C4-2B (cell line): Measurements from ENCODE around the gene CREB5.

Source experiments
- ZFX ChIP-seq: fragments of 450-650 bp; IDR thresholded peaks from 2 replicates; pipeline ENCODE4 v1.6.1; 2017
- TF ChIP-seq, protein P1 (sequence below): fragments of 450-650 bp; conservative IDR thresholded peaks from 2 replicates; pipeline ENCODE4 v1.5.1; 2017; ENCODE audit warnings: mild to moderate bottlenecking

DNA sequence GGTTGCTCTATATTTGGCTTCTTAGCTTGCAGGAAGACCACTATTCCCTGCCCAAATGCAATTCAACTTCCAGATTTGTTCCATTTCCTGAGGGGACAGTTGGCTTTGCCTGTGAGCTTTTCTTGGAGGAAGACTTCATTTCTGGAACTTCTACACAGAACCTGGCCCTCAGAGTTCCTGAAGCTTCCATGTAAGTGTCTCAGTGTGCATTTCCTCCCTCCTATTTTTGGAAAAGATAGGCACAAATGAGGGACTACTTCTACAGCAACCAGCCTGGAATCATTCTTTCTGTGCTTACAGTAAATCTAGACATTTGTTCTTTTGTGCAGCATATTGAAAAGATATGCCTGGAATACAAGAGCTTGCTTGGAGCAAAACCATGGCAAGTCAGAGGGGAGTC is 164.3 kb downstream of the CREB5 start:
- TF ChIP-seq, protein P1, sequence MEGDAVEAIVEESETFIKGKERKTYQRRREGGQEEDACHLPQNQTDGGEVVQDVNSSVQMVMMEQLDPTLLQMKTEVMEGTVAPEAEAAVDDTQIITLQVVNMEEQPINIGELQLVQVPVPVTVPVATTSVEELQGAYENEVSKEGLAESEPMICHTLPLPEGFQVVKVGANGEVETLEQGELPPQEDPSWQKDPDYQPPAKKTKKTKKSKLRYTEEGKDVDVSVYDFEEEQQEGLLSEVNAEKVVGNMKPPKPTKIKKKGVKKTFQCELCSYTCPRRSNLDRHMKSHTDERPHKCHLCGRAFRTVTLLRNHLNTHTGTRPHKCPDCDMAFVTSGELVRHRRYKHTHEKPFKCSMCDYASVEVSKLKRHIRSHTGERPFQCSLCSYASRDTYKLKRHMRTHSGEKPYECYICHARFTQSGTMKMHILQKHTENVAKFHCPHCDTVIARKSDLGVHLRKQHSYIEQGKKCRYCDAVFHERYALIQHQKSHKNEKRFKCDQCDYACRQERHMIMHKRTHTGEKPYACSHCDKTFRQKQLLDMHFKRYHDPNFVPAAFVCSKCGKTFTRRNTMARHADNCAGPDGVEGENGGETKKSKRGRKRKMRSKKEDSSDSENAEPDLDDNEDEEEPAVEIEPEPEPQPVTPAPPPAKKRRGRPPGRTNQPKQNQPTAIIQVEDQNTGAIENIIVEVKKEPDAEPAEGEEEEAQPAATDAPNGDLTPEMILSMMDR, result no peak
- TF ChIP-seq ZFX, result no peak
